ENCODE measurements around the gene WNT7B.

- no peak for TF ChIP-seq CTCF (IDR thresholded peaks at IDR 0.05)
- no peak for TF ChIP-seq EZH2phosphoT487 (IDR thresholded peaks at IDR 0.05)
Observed at GRCh38 chr22:46007003-46007847, 30.3 kb upstream of the WNT7B start.

Measured in neural progenitor cell (in vitro differentiated cells).